Mammary epithelial cell (primary cell): ENCODE data around the gene FCRLB.

Experiments used
- EZH2 ChIP-seq: IDR thresholded peaks from 2 replicates; pipeline ENCODE4 v1.6.1; 2012; ENCODE audit warnings: low read length, inconsistent platforms, borderline replicate concordance
- TF ChIP-seq, protein P1 (sequence below), 2 donors: IDR thresholded peaks in 1 of 2; conservative IDR thresholded peaks in 1 of 2; 2 replicates each; pipeline ENCODE4 v1.5.1; 2011 to 2012; ENCODE audit warnings: inconsistent platforms in 2 of 2, low read length in 2 of 2, mild to moderate bottlenecking in 2 of 2, control low read depth in 1 of 2, low read depth in 1 of 2; ENCODE audit not compliant: insufficient read depth in 1 of 2; ENCODE audit errors: extremely low read depth in 1 of 2

DNA sequence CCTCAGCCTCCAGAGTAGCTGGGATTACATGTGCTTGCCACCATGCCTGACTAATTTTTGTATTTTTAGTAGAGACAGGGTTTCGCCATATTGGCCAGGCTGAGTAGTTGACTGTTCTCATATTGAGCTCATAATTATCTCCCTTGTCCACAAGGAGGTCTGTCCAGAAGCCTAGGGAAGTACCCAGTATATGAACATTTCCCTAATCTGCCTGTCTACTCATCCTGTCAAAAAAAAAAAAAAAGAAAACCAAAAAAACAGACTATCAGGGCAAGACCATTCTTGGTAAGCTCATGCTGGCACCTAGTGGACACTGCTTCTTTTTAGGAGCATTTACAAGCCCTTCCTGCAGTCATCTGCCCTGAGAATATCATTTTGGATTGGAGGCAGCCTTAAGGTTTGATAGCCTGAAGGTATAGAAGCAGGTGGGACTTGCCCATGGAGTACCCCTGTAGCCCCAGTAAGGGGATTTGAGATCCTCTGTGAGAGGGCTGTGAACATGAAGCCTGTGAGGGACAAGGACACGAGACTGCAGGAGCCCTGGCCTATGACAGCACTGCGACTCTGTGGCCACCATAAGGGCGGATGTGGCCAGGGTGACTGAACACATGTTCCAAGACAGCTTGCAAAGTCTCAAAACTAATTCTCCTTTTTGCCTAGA is 17.4 kb downstream of the FCRLB start:
- TF ChIP-seq, protein P1, sequence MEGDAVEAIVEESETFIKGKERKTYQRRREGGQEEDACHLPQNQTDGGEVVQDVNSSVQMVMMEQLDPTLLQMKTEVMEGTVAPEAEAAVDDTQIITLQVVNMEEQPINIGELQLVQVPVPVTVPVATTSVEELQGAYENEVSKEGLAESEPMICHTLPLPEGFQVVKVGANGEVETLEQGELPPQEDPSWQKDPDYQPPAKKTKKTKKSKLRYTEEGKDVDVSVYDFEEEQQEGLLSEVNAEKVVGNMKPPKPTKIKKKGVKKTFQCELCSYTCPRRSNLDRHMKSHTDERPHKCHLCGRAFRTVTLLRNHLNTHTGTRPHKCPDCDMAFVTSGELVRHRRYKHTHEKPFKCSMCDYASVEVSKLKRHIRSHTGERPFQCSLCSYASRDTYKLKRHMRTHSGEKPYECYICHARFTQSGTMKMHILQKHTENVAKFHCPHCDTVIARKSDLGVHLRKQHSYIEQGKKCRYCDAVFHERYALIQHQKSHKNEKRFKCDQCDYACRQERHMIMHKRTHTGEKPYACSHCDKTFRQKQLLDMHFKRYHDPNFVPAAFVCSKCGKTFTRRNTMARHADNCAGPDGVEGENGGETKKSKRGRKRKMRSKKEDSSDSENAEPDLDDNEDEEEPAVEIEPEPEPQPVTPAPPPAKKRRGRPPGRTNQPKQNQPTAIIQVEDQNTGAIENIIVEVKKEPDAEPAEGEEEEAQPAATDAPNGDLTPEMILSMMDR (conservative IDR thresholded peaks at IDR 0.05 in 1 of 2, IDR thresholded peaks at IDR 0.05 in 1 of 2; ENCODE audit: extremely low read depth in 1 of 2, insufficient read depth in 1 of 2, low read depth in 1 of 2, low read length in 2 of 2), result peak; percentile 68 to 79
- no peak for TF ChIP-seq EZH2
